Measurements from ENCODE around the gene TSNAX. TPM values are rescaled to one million over a fixed set of nuclear protein-coding genes. Genes with fewer than 3 reads are reported as not detected.
A peak's percentile ranks its signal among the peaks of the same experiment; 100 is the strongest.
"Not testable (repeated sequence)": the region's sequence is repeated elsewhere in the genome, so short reads cannot be mapped to it uniquely, and the experiment has no call there.

The TSNAX gene
- total RNA-seq, 1 donor from 2014 or later: 22.8 TPM

- ATAC-seq (ENCODE audit: poor library complexity) (no peak), DNase-seq (no peak)
- intact Hi-C loops (cut with DNase I): no loop called here
Measured at GRCh38 chr1:231553320-231553719, 24.9 kb downstream of the TSNAX start.

GRCh38 chr1:231554969-231555368 is 26.5 kb downstream of the TSNAX start:
- ATAC-seq (ENCODE audit: poor library complexity): no peak
- no peak for DNase-seq
- intact Hi-C loops (cut with DNase I): no loop called here

- intact Hi-C loops (cut with DNase I): no loop called here
- DNase-seq: no peak
- ATAC-seq (ENCODE audit: poor library complexity): no peak
Measured at GRCh38 chr1:231557411-231557810, 28.9 kb downstream of the TSNAX start.

- intact Hi-C loops (cut with DNase I): no loop called here
- ATAC-seq (ENCODE audit: poor library complexity) (peak; percentile 65), DNase-seq (no peak)
Measured at GRCh38 chr1:231557898-231558707, 29.6 kb downstream of the TSNAX start.

GRCh38 chr1:231558708-231559185 is 30.3 kb downstream of the TSNAX start:
- no peak for ATAC-seq (ENCODE audit: poor library complexity)
- DNase-seq: no peak
- intact Hi-C loops (cut with DNase I): no loop called here

- intact Hi-C loops (cut with DNase I): no loop called here
- ATAC-seq (ENCODE audit: poor library complexity): no peak
- no peak for DNase-seq
Measured at GRCh38 chr1:231561647-231562383, 33.3 kb downstream of the TSNAX start.

GRCh38 chr1:231563247-231563646 is 34.8 kb downstream of the TSNAX start:
- ATAC-seq (ENCODE audit: poor library complexity): no peak
- no peak for DNase-seq
- intact Hi-C loops (cut with DNase I): no loop called here

- ATAC-seq (ENCODE audit: poor library complexity): no peak
- intact Hi-C loops (cut with DNase I): no loop called here
Measured at GRCh38 chr1:231564373-231564772, 35.9 kb downstream of the TSNAX start.

GRCh38 chr1:231566496-231566895 is 38.0 kb downstream of the TSNAX start:
- DNase-seq (no peak), ATAC-seq (ENCODE audit: poor library complexity) (no peak)
- intact Hi-C loops (cut with DNase I): no loop called here

More at GRCh38 chr1:231564373-231564772, 35.9 kb downstream of the TSNAX start:
- DNase-seq: no peak

- ATAC-seq (ENCODE audit: poor library complexity); intact Hi-C loops (cut with DNase I); DNase-seq: not testable (repeated sequence)
Measured at GRCh38 chr1:231570262-231570661, 41.8 kb downstream of the TSNAX start.

- intact Hi-C loops (cut with DNase I): no loop called here
- DNase-seq (no peak), ATAC-seq (ENCODE audit: poor library complexity) (no peak)
Measured at GRCh38 chr1:231571904-231572303, 43.4 kb downstream of the TSNAX start.

- intact Hi-C loops (cut with DNase I): no loop called here
- DNase-seq (no peak), ATAC-seq (ENCODE audit: poor library complexity) (no peak)
Measured at GRCh38 chr1:231575472-231575871, 47.0 kb downstream of the TSNAX start.

- intact Hi-C loops (cut with DNase I): no loop called here
- ATAC-seq (ENCODE audit: poor library complexity) (no peak), DNase-seq (no peak)
Measured at GRCh38 chr1:231576804-231577718, 48.6 kb downstream of the TSNAX start.

- ATAC-seq (ENCODE audit: poor library complexity): no peak
- DNase-seq: no peak
- intact Hi-C loops (cut with DNase I): no loop called here
Measured at GRCh38 chr1:231580874-231581273, 52.4 kb downstream of the TSNAX start.

GRCh38 chr1:231581859-231582258 is 53.4 kb downstream of the TSNAX start:
- DNase-seq (no peak), ATAC-seq (ENCODE audit: poor library complexity) (no peak)
- intact Hi-C loops (cut with DNase I): no loop called here

- intact Hi-C loops (cut with DNase I): no loop called here
- no peak for ATAC-seq (ENCODE audit: poor library complexity)
- DNase-seq: no peak
Measured at GRCh38 chr1:231583376-231583775, 54.9 kb downstream of the TSNAX start.

- intact Hi-C loops (cut with DNase I): no loop called here
- DNase-seq: no peak
- peak; percentile 46 for ATAC-seq (ENCODE audit: poor library complexity)
Measured at GRCh38 chr1:231584117-231584516, 55.6 kb downstream of the TSNAX start.

- intact Hi-C loops (cut with DNase I): no loop called here
- ATAC-seq (ENCODE audit: poor library complexity) (no peak), DNase-seq (no peak)
Measured at GRCh38 chr1:231584921-231585320, 56.5 kb downstream of the TSNAX start.

Measured in Right ventricle myocardium superior (tissue), 1 donor.